Endothelial cell of umbilical vein (primary cell): ENCODE data around the gene GABRR3.

Experiments used
- EZH2 ChIP-seq: IDR thresholded peaks from 2 replicates; pipeline ENCODE4 v1.6.1; 2012; ENCODE audit warnings: borderline replicate concordance, low read depth, mild to moderate bottlenecking, moderate library complexity, low read length, inconsistent platforms; ENCODE audit not compliant: severe bottlenecking
- GATA2 ChIP-seq: IDR thresholded peaks from 2 replicates; pipeline ENCODE4 v1.7.0; 2011; ENCODE audit warnings: low read depth, mild to moderate bottlenecking, moderate library complexity, mixed read lengths, low read length; ENCODE audit not compliant: insufficient read length, insufficient read depth
- MYC ChIP-seq: IDR thresholded peaks from one replicate; pipeline ENCODE4 v1.6.1; 2011; ENCODE audit warnings: mild to moderate bottlenecking, low read depth, low read length
- POLR2A ChIP-seq: IDR thresholded peaks from 2 replicates; pipeline ENCODE4 v1.6.1; 2012; ENCODE audit warnings: low read depth, mild to moderate bottlenecking, control low read depth, low read length
- POLR2AphosphoS5 ChIP-seq: IDR thresholded peaks from 2 replicates; pipeline ENCODE4 v1.6.1; 2012; ENCODE audit warnings: low read depth, mild to moderate bottlenecking, control low read depth, low read length, moderate library complexity; ENCODE audit not compliant: insufficient read depth
- TF ChIP-seq, protein P1 (sequence below), 2 donors: IDR thresholded peaks; 1 replicate in 1 of 2; 2 replicates in 1 of 2; pipeline ENCODE4 v1.5.1; 2011; ENCODE audit warnings: low read length in 2 of 2, mild to moderate bottlenecking in 2 of 2, moderate library complexity in 2 of 2, control low read depth in 1 of 2, inconsistent platforms in 1 of 2, low read depth in 1 of 2; ENCODE audit not compliant: insufficient read depth in 1 of 2; ENCODE audit errors: extremely low read depth in 1 of 2
- TF ChIP-seq, protein P2 (sequence below): IDR thresholded peaks from 2 replicates; pipeline ENCODE4 v1.6.1; 2011; ENCODE audit not compliant: insufficient read depth, insufficient read length

DNA sequence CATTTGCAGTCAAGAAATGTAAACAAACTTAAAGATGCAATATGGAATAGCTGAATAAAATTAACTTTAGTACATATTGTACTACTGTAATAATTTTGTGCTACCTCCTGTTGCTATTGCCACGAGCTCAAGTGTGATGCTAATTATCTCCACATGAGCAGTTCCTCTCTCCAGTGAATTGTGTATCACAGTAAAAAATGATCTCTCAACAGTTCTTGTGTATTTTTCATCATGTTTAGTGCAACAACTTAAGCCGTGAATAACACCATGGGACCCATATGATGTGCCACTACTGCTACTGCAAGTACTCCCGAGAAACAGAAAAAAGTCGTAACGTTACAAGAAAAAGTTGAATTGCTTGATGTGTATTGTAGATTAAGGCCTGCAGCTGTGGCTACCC lies 75.2 kb downstream of the GABRR3 start:
- TF ChIP-seq POLR2A (no peak), EZH2 (no peak), MYC (no peak), GATA2 (no peak), POLR2AphosphoS5 (no peak)
- TF ChIP-seq, protein P1, sequence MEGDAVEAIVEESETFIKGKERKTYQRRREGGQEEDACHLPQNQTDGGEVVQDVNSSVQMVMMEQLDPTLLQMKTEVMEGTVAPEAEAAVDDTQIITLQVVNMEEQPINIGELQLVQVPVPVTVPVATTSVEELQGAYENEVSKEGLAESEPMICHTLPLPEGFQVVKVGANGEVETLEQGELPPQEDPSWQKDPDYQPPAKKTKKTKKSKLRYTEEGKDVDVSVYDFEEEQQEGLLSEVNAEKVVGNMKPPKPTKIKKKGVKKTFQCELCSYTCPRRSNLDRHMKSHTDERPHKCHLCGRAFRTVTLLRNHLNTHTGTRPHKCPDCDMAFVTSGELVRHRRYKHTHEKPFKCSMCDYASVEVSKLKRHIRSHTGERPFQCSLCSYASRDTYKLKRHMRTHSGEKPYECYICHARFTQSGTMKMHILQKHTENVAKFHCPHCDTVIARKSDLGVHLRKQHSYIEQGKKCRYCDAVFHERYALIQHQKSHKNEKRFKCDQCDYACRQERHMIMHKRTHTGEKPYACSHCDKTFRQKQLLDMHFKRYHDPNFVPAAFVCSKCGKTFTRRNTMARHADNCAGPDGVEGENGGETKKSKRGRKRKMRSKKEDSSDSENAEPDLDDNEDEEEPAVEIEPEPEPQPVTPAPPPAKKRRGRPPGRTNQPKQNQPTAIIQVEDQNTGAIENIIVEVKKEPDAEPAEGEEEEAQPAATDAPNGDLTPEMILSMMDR (IDR thresholded peaks at IDR 0.05; ENCODE audit: extremely low read depth in 1 of 2, insufficient read depth in 1 of 2, low read depth in 1 of 2, low read length in 2 of 2) = no peak
- TF ChIP-seq, protein P2, sequence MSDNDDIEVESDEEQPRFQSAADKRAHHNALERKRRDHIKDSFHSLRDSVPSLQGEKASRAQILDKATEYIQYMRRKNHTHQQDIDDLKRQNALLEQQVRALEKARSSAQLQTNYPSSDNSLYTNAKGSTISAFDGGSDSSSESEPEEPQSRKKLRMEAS = no peak
